ENCODE results near the gene NCAPH2.

NCAPH2 gene

GRCh38 chr22:50525104-50525857 lies 17.3 kb downstream of the NCAPH2 start, which contains the start of gene SCO2 (continued):
- TF ChIP-seq ZBTB11 (tag by site-specific recombination; conservative IDR thresholded peaks at IDR 0.05; ENCODE audit: low read depth) (no peak), ZNF645 (tag by site-specific recombination; IDR thresholded peaks at IDR 0.05) (peak; percentile 70), ZNF202 (tag by site-specific recombination; IDR thresholded peaks at IDR 0.05; ENCODE audit: borderline replicate concordance) (no peak), GLIS2 (tag by site-specific recombination; IDR thresholded peaks at IDR 0.05) (peak; percentile 98), ZNF701 (tag by site-specific recombination; IDR thresholded peaks at IDR 0.05) (no peak), ZNF692 (tag by site-specific recombination; IDR thresholded peaks at IDR 0.05) (peak; percentile 78; the same call in 1 of the 2 replicates), GLIS1 (tag by site-specific recombination; IDR thresholded peaks at IDR 0.05) (peak; percentile 94), ZNF398 (tag by site-specific recombination; IDR thresholded peaks at IDR 0.05) (0 out of 2 replicates have a peak, but pooled peaks have one; percentile 47)

- Histone ChIP-seq H3K27ac (ENCODE audit: extremely low read depth, low read depth, low read length) (peak overlapping the region; percentile 90), H3K9me3 (ENCODE audit: control insufficient read depth, insufficient read depth, low read depth, low read length) (no peaks in the 10 kb centered on the region), H3K36me3 (ENCODE audit: control insufficient read depth in 2 of 2, insufficient read depth in 1 of 2, low read length in 2 of 2) (peaks cover 0 to 39% of the 10 kb centered on the region in 2 experiments; a peak in 1 of 3 replicates), H3K4me1 (ENCODE audit: control insufficient read depth, insufficient read depth, low read length) (no peaks in the 10 kb centered on the region; the same call in 1 of the 2 replicates), H3K4me3 (ENCODE audit: low read depth, low read length) (peak overlapping the region; percentile 79)
- POLR2A ChIA-PET, result interaction anchor here (0.6 to 5.3 kb wide), 41 partner anchors 9 to 758 kb away, joined by 3 to 189 read pairs (median 5); partner anchors contain the start of genes ARSA, CHKB, CPT1B and HDAC10
- CTCF ChIA-PET, result interaction anchor here (0.6 to 2.7 kb wide), 53 partner anchors 8 to 735 kb away, joined by 3 to 37 read pairs (median 4); partner anchors contain the start of genes KLHDC7B, LMF2, NCAPH2 and SYCE3
- TF ChIP-seq ZNF596 (tag by site-specific recombination; IDR thresholded peaks at IDR 0.05), result peak; percentile 56
- no peak for TF ChIP-seq ZNF792 (tag by site-specific recombination; IDR thresholded peaks at IDR 0.05)
- 0 out of 2 replicates have a peak, but pooled peaks have one; percentile 2 for TF ChIP-seq ZNF398 (tag by site-specific recombination; IDR thresholded peaks at IDR 0.05)
These were observed 17.8 kb downstream of the NCAPH2 start for GRCh38 chr22:50525858-50526107.
